Activated CD8-positive, alpha-beta memory T cell treated with anti-CD3 and anti-CD28 coated beads, Interleukin-2, amount 50 U/mL, for 4 hours (primary cell): Measurements from ENCODE around the gene PITPNB.

ENCODE experiments used
- DNase-seq: peaks from one replicate; pipeline ENCODE4 v3.0.0-alpha.2; 2020

PITPNB gene

GRCh38 chr22:27919222-27919941 lies at the start of gene PITPNB:
Gene PITPNB, minus strand, starts transcription at chr22:27919256. Its CDS starts 65 bp downstream, at chr22:27919191.
- DNase-seq: peak; percentile 99

- DNase-seq: no peak
These were observed 47.4 kb upstream of the PITPNB start for GRCh38 chr22:27966168-27967064.

GRCh38 chr22:27962268-27963044 lies 43.4 kb upstream of the PITPNB start:
- no peak for DNase-seq

- no peak for DNase-seq
These were observed 42.6 kb upstream of the PITPNB start for GRCh38 chr22:27961680-27962079.

- DNase-seq: no peak
These were observed 42.1 kb upstream of the PITPNB start for GRCh38 chr22:27961182-27961581.

- no peak for DNase-seq
These were observed 40.5 kb upstream of the PITPNB start for GRCh38 chr22:27959335-27960090.

GRCh38 chr22:27952779-27953178 lies 33.7 kb upstream of the PITPNB start:
- no peak for DNase-seq

GRCh38 chr22:27952091-27952490 lies 33.0 kb upstream of the PITPNB start:
- DNase-seq: no peak

GRCh38 chr22:27949421-27949820 lies 30.4 kb upstream of the PITPNB start:
- DNase-seq: no peak

- DNase-seq: no peak
These were observed 29.5 kb upstream of the PITPNB start for GRCh38 chr22:27948569-27948968.

- DNase-seq: no peak
These were observed 28.4 kb upstream of the PITPNB start for GRCh38 chr22:27947448-27947847.

- no peak for DNase-seq
These were observed 22.1 kb upstream of the PITPNB start for GRCh38 chr22:27941143-27941542.

GRCh38 chr22:27937453-27937852 lies 18.4 kb upstream of the PITPNB start:
- no peak for DNase-seq

- no peak for DNase-seq
These were observed 16.8 kb upstream of the PITPNB start for GRCh38 chr22:27935897-27936296.

- no peak for DNase-seq
These were observed 15.0 kb upstream of the PITPNB start for GRCh38 chr22:27934069-27934468.

GRCh38 chr22:27933186-27933983 lies 14.3 kb upstream of the PITPNB start:
- no peak for DNase-seq

- DNase-seq: no peak
These were observed 11.4 kb upstream of the PITPNB start for GRCh38 chr22:27930331-27931060.

GRCh38 chr22:27927608-27928007 lies 8.6 kb upstream of the PITPNB start:
- no peak for DNase-seq

GRCh38 chr22:27925331-27925730 lies 6.3 kb upstream of the PITPNB start:
- DNase-seq: no peak

- DNase-seq: no peak
These were observed 1.1 kb upstream of the PITPNB start for GRCh38 chr22:27919942-27920755.
